ENCODE measurements around the gene RHOD. TPM values are rescaled to one million over a fixed set of nuclear protein-coding genes. Genes with fewer than 3 reads are reported as not detected.

The RHOD gene
- total RNA-seq, 4 donors from 2014 or later, result 12.4 to 29.7 (median 23.6) TPM

DNA sequence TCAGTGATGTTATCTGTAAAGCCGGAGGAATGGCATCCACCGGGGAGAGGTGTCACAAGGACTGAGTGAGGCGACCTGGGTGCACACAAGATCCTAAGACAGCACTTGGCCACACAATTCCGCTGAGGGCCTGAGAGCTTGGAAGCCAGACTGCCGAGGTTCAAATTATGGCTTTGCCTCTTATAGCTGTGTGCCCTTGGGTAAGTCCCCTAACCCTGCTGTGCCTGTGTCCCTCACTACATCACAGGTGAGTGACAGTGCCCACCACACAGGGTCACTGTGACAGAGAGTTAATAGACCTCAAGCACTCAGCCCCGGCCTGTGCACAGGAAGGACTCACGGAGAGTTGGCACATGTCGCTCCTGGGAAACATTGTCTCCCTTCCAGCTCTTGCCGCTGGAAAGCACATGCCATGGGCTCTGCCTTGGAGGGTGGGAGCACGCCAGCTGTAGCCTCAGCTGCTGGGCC, 592 bp downstream of the RHOD start:
- peak; percentile 6 for ATAC-seq
- no peaks in the 10 kb centered on the region for H3K36me3 ChIP-seq

DNA sequence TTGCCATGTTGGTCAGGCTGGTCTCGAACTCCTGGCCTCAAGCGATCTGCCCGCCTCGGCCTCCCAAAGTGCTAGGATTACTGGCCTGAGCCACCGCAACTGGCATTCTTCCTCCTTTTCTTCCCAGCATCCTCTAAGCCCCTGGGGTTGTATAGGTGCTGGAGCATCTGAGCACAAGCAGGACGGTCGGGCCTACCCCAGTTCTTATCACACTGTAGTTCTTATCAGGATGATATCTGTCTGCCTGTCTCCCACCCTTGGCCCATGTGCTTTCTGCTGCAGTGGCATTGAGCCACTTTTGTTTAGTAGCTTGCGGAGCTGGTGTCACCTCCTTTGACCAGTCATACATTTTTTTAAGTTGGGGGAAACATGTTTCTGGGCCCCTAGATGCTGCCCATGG, 1.9 kb downstream of the RHOD start:
- Histone ChIP-seq H3K4me1 (peaks cover 0 to 39% (median 9%) of the 10 kb centered on the region in 3 donors), H3K9me3 (no peaks in the 10 kb centered on the region), H3K36me3 (no peaks in the 10 kb centered on the region), H3K27ac (no peak overlapping the region), H3K4me3 (no peak overlapping the region), H3K27me3 (no peaks in the 10 kb centered on the region)
- WGBS, 2 donors (ENCODE audit: low coverage in 1 of 2), result 60 to 90% methylated on average over 1 to 8 of the region's 8 CpGs
- no peak for ATAC-seq
- TF ChIP-seq POLR2AphosphoS5 (IDR thresholded peaks at IDR 0.05), result no peak
- TF ChIP-seq EP300 (IDR thresholded peaks at IDR 0.05), result no peak
- TF ChIP-seq POLR2A (IDR thresholded peaks at IDR 0.05), result no peak

More for the DNA sequence above, 592 bp downstream of the RHOD start:
- TF ChIP-seq, protein P1, sequence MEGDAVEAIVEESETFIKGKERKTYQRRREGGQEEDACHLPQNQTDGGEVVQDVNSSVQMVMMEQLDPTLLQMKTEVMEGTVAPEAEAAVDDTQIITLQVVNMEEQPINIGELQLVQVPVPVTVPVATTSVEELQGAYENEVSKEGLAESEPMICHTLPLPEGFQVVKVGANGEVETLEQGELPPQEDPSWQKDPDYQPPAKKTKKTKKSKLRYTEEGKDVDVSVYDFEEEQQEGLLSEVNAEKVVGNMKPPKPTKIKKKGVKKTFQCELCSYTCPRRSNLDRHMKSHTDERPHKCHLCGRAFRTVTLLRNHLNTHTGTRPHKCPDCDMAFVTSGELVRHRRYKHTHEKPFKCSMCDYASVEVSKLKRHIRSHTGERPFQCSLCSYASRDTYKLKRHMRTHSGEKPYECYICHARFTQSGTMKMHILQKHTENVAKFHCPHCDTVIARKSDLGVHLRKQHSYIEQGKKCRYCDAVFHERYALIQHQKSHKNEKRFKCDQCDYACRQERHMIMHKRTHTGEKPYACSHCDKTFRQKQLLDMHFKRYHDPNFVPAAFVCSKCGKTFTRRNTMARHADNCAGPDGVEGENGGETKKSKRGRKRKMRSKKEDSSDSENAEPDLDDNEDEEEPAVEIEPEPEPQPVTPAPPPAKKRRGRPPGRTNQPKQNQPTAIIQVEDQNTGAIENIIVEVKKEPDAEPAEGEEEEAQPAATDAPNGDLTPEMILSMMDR (IDR thresholded peaks at IDR 0.05), result no peak
- TF ChIP-seq POLR2AphosphoS5 (IDR thresholded peaks at IDR 0.05) (no peak), POLR2A (IDR thresholded peaks at IDR 0.05) (no peak), EP300 (IDR thresholded peaks at IDR 0.05) (no peak)
- Histone ChIP-seq H3K27me3 (no peaks in the 10 kb centered on the region), H3K27ac (peak overlapping the region in 3 of 4 donors; percentile 73 to 79 (median 78)), H3K4me1 (peaks cover 0 to 39% (median 9%) of the 10 kb centered on the region in 3 donors), H3K4me3 (peak overlapping the region; percentile 53 to 79), H3K9me3 (no peaks in the 10 kb centered on the region)
- 20% methylated on average over 1 of the region's 10 CpGs; no CpG with 5 or more reads in 1 of the 2 donors for whole genome bisulfite sequencing, 2 donors (ENCODE audit: low coverage in 1 of 2)

DNA sequence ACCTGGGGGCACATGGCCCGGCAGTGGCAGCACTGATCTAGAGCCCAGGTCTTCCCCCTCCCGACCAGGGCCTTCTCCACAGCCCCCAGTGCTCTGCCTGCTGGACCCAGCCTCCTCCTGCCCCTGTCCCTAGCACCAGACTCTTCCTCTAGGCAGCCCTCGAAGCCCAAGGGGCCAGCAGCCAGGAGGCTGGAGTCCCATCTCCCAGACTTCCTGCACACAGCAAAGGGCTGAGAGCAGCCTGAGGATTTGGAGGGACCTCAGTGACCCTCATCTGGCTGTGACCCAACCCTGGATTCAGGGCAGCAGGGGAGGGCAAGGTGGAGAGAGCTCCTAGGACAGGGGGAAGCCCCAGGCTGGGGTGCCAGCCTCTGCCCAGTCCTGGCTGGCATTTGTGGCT, 3.0 kb downstream of the RHOD start:
- H3K4me1 ChIP-seq, result peaks cover 0 to 35% (median 9%) of the 10 kb centered on the region in 3 donors
- no peaks in the 10 kb centered on the region for H3K36me3 ChIP-seq
- H3K9me3 ChIP-seq, result no peaks in the 10 kb centered on the region
- no peak overlapping the region for H3K27ac ChIP-seq
- no peak for ATAC-seq
- H3K27me3 ChIP-seq, result no peaks in the 10 kb centered on the region
- no peak overlapping the region for H3K4me3 ChIP-seq
- TF ChIP-seq POLR2AphosphoS5 (IDR thresholded peaks at IDR 0.05) (no peak), POLR2A (IDR thresholded peaks at IDR 0.05) (no peak), EP300 (IDR thresholded peaks at IDR 0.05) (no peak)
- TF ChIP-seq, protein P1 (IDR thresholded peaks at IDR 0.05), result no peak
- WGBS, 2 donors (ENCODE audit: low coverage in 1 of 2), result 86 to 100% methylated on average over 2 of the region's 3 CpGs

DNA sequence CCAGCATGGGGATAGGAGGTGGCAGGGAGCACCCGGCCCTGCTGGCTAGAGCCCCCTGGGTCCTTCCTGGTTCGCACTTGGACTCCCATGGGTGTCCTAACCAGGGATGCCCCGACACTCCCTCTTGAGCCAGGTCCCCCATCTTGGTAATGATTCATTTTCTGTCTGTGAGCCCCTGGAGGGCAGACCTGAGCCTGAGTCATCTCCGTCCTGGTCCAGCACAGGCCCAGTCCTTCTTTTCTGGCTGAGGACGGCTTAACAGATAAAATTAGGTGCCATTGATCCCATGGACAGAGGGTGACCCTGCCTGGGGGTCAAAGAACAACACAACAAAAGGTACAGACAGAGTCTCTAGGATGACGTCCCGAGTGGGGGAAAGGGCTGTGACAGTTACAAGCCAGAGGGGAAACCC, 3.5 kb downstream of the RHOD start:
- Histone ChIP-seq H3K27me3 (no peaks in the 10 kb centered on the region), H3K4me3 (no peak overlapping the region), H3K9me3 (no peaks in the 10 kb centered on the region), H3K4me1 (peaks cover 0 to 34% (median 9%) of the 10 kb centered on the region in 3 donors), H3K36me3 (no peaks in the 10 kb centered on the region), H3K27ac (no peak overlapping the region)
- ATAC-seq, result no peak
- TF ChIP-seq, protein P1 (IDR thresholded peaks at IDR 0.05), result no peak
- TF ChIP-seq POLR2A (IDR thresholded peaks at IDR 0.05), result no peak
- no peak for TF ChIP-seq POLR2AphosphoS5 (IDR thresholded peaks at IDR 0.05)
- no peak for TF ChIP-seq EP300 (IDR thresholded peaks at IDR 0.05)
- no CpG with 5 or more reads among the region's 7 CpGs for WGBS, 2 donors (ENCODE audit: low coverage in 1 of 2)

DNA sequence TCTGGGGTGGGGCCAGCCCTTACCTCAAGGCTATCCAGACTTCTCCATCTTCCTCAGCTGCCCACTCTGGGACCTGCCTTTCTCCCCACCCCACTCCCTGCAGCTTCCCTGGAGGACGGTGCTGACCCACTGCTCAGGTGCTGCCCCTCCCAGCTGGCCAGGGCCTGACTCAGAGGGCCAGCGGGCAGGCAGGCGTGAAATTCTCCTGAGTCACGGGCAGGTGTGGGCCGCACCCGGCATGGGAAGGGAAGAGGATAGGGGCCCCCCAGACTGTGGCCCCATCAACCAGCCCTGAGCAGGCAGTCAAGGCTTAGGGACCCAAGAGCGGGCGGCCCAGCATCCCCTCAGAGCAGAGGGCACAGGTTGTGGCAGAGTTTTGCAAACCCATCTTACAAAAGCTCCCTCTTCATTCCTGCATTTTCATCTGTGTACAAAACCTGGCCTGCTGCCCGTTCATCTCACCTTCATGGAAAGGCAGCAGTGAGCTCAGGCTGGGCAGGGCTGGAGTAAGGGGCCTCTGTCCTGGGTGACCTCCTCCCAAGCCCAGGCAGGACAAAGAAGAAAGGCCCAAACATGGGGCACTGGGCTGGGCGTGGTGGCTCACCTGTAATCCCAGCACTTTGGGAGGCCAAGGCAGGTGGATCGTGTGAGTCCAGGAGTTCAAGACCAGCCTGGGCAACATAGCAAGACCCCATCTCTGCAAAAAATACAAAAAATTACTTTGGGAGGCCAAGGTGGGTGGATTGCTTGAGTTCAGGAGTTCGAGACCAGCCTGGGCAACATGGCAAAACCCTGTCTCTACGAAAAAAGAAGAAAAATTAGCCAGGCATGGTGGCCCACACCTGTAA, 6.1 kb downstream of the RHOD start:
- Histone ChIP-seq H3K4me1 (peaks cover 0 to 7% (median 0%) of the 10 kb centered on the region in 3 donors), H3K4me3 (no peak overlapping the region), H3K27ac (no peak overlapping the region), H3K9me3 (no peaks in the 10 kb centered on the region), H3K36me3 (peaks cover 0 to 16% of the 10 kb centered on the region in 2 donors), H3K27me3 (no peaks in the 10 kb centered on the region)
- TF ChIP-seq EP300 (IDR thresholded peaks at IDR 0.05) (no peak), POLR2A (IDR thresholded peaks at IDR 0.05) (no peak), POLR2AphosphoS5 (IDR thresholded peaks at IDR 0.05) (no peak)
- TF ChIP-seq, protein P1 (IDR thresholded peaks at IDR 0.05), result no peak
- ATAC-seq, result no peak
- 100% methylated on average over 1 to 2 of the region's 13 CpGs for WGBS, 2 donors (ENCODE audit: low coverage in 1 of 2)
